GM21786 (cell line): ENCODE measurements around the gene KIAA1671.

Source experiments
- ATAC-seq: cut with Tn5 transposase; IDR thresholded peaks from one replicate; pipeline ENCODE4 v1.9.1; 2021; ENCODE audit not compliant: unreplicated experiment

The KIAA1671 gene

DNA sequence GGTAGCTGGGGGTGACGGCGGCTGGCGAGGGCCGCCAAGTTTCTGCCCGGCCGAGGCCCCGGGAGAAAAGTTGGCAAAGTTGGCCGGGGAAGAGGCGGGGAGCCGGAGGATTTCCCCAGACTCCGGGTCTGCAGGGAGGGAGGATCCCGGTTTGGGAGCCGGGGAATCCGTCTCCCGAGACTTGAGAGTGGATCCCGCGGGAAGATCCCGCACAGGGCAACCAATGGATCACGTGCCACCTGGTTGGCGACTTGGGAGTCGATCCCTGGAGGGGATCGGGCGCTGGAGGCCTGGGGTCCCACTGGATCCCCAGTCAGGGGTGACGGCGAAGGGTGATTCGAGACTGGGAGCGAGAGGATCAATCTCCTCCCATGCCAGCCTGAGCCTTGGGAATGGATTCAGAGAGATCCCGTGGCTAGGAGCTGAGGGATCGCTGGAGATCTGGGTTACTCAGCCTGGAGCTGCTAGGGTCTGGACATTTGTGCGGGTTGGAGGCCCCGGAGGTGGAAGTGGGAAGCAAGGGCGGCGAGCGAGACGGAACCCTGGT is 394 bp downstream of the KIAA1671 start:
- ATAC-seq = no peak

DNA sequence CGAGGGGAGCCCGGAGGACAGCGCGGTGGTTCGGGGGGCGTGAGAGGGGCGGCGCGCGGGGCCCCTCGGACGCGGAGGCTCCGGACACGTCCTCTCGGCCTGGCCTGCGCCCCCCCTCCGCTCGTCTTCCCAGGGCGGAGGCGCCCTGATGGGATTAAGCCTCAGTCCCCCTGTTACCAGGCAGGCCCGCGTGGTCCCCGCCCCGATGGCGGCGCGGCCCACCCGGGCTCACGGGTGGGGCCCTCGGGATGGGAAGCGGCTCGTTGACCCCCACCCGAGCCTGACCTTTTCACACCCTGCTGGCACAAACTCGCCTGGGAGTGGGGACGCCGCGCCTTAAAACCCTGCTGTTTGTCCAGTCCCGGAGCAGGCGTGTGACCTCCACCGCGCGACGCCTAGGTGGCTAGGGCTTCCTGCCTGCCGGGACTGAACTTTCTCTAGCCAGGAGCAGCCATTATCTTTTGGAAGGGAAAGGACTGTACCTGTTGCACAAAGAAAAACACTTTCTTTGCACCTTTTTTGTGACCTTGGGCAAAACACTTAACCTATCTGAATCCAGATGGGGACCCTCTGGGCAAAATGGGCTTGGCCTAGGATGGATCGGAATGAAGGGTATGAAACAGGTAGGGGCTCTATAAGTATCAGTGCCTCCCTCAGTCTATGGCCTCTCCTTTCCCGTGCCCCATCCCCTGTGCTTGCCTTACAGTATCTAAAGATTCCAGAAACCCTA is 1.0 kb downstream of the KIAA1671 start:
- ATAC-seq = no peak

DNA sequence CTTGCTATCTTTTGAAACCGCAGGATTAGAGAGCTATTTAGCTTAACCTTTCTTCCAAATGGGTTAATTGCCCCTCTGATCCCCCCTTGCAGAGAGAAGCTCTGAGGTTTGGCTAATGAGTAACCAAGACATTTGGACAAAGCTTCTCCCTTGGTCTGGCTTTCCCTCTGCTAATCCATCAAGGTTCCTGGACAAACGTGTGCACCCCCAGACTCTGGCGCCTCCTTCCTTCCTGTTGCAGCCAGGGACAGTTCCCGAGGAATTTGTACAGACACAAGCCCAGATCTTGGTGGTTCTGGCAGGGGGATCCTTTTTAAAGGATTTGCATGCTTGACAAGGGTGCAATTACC is 1.6 kb downstream of the KIAA1671 start:
- ATAC-seq = no peak

DNA sequence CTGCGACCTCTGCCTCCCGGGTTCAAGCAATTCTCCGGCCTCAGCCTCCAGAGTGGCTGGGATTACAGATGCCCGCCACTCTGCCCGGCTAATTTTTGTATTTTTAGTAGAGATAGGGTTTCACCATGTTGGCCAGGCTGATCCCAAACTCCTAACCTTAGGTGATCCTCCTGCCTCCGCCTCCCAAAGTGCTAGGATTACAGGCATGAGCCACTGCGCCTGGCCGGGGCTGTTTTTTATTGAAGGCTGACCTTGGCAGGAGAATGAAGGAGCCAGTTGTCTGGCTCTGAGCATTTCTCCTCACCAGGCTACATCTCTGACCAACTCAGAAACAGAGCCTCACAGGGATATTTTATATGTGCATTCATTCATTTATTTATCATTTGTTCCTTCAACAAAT is 2.3 kb downstream of the KIAA1671 start:
- ATAC-seq = no peak

DNA sequence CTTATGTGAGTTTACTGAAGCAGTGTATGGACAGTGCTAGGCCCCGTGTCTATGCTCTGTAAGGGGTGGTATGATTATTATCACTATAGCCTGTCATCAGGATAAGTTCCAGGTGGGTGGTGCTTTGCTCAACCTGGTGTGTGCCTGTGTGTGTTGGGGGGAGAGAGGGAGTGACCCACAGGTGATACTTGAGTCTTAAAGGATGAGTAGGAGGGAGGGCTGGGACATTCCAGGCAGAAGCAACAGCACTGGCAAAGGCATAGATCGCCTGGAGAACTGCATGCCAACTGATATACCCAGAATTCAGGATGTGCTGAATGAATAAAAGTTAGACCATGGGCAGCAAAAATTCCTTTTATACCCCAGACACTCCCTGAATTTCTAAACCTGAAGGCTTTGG is 4.5 kb downstream of the KIAA1671 start:
- no peak for ATAC-seq

DNA sequence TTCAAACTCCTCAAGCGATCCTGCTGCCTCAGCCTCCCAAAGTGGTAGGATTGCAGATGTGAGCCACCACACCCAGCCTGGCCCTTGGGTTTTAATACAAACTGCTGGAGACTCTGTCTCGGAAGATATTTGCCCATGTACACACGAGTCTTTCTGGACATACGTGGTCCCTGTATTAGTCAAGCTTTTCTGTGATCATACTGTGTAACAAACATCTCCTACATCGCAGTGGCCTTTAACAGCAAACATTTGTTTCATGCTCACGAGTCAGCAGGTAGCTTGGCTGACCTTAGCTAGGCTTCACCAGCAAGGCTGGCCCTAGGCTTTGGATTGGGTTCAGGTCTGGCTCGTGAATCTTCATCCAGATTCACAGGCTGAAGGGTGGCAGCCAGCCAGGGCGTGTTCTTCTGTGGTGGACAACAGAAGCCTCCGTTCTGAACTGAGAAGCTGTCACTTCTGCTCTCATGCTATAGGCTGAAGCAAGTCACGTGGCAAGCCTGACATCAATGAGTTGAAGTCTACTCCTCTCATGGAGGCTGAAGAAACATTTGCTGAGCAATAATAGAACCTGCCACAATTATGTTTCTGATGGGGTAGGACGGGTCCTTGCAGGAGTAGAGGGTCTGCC is 8.8 kb downstream of the KIAA1671 start:
- no peak for ATAC-seq

DNA sequence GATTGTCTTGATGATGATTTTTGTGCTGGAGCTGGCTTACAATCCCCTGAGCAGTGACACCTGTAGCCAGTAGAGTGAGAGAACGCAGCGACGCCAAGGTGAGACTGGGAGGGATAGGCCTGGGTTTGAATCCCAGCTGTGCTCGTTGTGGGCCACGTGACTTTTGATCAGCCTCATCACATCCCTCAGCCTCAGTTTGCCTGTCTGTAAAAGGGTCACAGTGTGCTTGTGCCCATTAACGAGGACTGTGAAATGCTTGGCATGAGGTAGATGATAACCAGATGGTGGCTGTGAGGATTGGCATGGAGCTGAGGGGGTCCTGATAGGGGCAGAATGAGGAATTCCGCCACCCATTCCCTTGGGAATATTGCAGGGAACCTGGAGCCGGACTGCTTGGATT is 9.6 kb downstream of the KIAA1671 start:
- no peak for ATAC-seq

DNA sequence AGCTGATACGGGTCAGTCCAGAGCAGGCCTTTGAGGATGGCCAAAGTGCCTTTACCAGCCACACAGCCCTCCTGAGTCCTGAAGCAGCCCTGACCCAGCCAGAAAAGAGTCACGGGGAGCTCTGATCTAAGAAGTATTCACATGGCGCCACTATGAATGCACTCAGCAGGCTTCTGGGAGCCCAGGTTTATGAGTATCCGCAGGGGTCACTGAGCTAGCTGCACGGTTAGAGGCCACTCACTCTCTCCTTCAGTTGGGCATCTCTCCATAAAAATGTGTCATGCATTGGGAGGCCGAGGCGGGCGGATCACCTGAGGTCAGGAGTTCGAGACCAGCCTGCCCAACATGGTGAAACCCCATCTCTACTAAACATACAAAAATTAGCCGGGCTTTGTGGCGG is 10.3 kb downstream of the KIAA1671 start:
- ATAC-seq = no peak

DNA sequence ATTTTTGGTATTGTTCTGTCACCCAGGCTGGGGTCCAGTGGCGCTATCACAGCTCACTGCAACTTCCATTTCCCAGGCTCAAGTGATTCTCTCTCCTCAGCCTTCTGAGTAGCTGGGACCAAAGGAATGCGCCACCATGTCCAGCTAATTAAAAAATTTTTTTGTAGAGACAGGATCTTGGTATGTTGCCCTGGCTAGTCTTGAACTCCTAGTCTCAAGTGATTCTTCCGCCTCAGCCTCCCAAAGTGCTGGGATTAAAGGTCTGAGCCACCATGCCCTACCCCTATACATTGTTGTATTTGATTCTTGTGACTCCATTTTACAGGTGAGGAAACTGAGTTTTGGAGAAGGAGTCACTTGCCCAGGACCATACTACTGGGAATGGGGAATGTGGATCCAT is 11.9 kb downstream of the KIAA1671 start:
- no peak for ATAC-seq

DNA sequence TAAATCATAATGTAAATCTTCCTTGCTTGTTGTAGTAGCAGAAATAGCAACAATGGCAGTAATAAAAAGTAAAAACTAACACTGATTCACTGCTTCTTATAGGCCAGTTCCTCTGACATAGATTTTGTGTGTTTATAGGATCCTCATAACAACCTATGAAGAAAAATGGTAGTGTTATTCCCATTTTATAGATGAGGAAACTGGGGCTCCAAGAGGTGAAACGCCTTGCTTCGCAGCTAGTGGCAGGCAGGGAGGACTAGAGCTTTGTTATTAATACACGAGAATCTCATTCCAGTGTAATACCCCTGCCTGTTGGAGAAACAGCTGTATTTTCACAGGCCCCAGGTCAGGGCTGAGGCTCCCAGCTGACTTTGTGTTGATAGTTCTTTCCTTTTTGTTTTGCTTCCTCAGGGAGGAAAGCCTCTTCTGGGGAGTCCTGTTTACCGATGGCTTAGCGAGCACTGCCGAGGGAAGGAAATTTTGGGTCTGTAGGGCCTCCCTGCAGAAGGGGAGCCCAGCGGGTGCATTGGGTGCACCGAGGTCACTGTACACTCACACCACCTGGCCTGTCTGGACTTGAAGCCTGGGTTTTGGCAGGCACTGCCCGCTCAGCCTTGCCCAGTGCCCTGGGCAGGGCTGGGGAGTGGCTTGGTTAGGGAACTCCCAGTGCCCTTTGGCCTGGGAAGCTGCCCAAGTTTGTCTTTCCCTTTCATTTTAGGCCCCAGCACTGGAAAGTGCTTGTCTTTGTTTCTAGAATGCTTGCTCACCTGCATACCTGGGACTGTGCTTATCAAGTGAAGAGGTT is 13.5 kb downstream of the KIAA1671 start:
- ATAC-seq = no peak

DNA sequence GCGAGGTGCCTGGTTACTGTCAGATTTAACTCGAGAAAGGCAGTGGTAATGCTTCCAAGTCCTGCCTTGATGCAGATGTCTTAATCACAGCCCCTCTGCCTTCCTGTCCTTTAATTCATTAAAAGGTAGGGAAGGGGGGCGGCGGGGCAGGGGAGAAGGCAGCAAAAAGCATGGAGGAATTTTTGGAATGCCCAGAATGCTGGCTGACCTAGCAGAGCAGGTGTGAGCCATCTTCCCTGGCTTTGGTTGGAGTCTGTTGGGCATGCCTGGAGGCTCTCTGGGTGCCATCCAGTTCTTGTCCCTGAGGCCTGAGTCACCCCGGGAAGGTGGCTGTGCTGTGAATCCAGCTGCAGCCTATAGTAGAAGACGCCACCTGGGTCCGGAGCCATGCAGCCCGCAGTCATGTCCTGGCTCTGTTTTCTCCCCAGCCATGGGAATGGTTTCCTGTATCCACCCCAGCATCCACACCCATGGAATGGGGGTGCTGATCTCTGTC is 15.6 kb downstream of the KIAA1671 start:
- no peak for ATAC-seq

DNA sequence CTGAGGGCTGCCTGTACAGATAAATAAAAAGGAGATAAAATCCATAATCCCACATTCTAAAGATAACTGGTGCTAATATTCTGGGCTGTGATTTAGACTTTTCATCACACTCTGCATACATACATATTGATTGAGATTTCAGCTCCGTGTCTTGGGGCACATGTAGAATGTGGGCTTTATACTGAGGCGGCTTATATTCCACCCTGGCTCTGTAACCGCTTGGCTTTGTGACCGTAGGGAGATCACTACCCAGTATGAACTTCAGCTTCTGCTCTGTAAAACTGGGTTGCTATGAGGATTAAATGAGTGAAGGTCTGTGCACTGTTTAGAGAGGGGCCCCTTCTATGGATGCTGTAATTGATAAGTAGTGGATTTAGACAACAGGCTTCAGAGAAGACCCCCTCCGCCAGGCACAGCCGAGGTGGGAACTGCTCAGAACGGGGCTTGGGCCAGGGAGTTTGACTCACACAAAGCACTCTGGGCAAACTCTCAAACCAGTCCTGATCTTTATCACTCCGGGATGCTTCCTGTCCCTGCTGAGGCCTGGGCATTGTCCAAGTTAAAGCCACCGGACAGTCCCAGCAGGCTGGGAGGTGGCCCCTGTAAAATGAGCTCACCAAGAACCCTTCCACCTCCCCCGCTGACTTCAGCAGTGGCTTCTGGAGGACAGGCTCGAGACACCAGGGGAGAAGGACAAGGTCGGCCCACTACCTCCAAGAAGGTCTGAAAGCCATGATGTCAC is 17.2 kb downstream of the KIAA1671 start:
- ATAC-seq = no peak

DNA sequence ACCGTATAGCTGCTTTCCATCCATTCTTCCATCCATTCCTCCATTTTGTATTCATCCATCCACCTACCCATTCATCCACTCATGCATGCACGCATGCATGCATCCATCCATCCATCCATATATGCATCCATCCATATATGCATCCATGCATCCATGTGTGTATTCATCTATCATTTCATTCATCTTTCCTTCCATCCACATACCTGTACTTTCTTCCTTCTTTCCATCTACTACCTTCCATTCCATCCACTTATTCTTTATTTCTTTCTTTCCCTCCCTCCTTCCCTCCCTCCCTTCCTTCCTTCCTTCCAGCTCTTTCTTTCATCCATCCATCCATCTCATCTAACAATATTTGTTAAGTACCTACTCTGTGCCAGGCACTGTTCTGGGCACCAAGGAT is 19.9 kb downstream of the KIAA1671 start:
- no peak for ATAC-seq

DNA sequence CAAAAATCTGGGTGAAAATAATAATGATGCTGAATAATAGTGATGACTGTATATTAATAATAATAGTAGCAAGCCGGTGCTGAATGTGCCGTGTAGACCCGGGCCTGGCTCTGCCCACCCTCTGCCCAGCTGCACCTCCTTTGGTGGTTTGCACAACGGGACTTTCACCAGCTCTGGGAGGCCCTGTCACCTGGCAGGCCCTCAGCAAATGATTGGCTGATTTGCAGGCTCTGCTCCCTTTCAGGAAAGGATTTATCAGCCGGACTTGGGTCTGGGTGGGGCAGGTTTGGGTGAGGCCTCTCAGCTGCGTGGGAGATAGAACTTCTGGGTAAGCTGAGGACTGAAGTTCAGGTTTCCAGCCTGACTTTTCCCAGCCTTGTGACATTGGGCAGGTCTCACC is 21.4 kb downstream of the KIAA1671 start:
- no peak for ATAC-seq

DNA sequence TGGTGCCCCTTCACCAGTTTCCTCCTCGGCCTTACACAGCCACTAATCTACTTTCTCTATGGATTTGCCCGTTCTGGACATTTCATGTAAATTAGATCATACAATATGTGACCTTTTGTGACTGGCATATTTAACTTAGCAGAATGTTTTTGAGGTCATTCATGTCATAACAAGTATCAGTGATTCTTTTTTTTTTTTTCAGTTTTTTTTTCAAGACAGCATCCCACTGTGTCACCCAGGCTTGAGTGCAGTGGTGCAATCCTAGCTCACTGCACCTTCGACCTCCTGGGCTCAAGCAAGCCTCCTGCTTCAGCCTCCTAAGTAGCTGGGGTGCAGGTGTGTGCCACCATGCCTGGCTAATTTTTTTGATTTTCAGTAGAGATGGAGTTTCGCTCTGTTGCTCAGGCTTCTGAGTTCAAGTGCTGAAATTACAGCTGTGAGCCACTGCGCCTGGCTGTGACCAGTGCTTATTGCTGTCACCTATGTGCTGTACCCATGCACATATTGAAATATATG is 22.7 kb downstream of the KIAA1671 start:
- ATAC-seq = no peak

DNA sequence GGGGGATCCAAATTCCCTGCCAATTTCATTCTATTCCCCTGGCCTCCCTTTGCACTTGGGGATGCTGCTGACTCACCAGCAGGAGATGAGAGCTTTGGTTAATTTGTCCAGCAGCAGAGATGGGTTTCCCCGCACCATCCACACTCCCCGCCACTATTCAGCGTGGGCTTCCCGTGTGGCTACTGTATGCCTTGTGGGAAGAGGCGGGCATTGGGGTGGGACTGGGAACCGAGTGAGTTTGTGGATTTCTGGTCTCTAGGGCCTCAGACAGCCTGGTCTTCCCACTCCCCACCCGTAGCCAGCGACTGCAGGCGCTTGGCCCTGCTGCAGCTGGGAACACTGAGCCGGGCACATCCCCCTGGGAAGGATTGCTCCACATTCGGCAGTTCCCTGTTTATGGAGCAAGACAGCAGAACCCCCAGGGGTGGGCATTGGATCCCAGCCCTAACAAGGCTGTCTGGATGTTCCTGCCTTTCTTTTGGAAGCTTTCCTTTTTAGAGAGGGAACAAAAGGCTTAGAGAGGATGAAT is 23.4 kb downstream of the KIAA1671 start:
- ATAC-seq = no peak

DNA sequence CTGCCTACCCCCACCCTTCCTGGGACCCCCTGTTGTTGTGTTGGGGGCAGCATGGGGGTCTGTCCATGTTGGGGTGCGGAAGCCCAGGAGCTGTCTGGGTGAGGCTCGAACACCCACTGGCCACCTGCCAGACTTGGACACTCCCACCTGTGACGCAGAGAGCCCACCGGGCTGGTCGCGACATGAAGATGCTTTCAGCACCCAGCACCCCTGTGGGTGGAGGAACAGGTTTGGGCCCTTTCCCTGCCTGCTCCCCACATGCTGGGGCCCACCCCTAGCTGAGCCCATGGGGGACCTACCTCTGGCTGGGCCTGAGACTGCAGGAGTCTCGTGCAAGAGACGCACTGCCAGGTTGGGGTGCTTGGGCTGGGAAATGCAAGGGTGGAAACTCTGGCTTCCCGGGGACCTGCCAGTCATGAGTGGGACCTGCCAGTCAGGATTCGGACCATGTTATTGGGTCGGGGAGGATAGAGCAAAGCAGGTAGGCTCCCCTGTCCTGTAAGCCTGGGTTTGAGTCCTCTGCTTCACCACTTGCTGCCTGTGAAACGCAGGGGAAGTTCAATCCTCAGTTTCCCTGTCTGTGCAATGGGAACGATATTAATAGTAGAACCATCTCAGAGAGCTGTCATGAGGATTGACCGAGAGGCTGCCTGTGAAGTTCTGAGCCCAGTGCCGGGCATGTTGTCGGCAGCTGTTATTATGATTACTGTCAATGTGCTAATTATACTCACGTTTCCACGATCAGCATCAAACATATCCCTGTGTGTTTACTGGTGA is 24.1 kb downstream of the KIAA1671 start:
- no peak for ATAC-seq

DNA sequence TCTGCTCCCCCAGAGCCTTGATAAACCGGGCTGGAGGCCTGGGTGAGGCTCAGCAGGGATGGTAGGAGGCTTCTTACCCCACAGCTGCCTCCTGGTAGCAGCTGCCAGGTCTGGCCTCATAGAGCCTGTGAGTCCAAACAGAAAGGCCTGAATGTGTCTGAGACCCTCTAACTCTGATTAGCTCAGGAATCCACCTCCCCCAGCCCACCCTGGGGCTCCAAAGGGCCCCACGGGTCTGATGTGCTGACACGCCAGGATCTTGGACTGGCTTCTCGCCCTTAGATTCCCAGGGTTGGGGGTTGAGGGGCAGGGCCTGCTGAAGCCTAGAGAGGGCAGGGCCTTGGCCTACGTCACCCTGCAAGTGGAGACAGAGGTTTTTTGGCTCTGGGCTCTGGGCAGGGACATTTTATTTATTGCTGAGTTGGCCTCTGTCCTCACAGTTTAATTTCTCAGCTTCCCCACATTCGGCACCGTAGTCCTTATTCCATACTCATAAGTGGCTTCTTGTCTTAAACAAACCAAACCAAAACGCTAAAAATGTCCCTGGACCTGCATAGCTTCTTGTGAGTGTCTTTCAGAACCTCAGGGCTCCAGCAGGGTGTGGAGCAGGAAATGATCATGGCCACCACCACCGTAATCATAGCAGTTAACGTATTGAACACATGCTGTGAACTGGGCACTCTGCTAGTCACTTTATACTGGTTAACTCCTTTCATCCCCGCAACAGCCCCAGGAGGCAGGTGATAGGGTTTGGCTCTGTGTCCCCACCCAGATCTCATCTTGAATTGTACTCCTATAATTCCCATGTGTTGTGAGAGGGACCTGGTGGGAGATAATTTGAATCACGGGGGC is 25.1 kb downstream of the KIAA1671 start:
- no peak for ATAC-seq

DNA sequence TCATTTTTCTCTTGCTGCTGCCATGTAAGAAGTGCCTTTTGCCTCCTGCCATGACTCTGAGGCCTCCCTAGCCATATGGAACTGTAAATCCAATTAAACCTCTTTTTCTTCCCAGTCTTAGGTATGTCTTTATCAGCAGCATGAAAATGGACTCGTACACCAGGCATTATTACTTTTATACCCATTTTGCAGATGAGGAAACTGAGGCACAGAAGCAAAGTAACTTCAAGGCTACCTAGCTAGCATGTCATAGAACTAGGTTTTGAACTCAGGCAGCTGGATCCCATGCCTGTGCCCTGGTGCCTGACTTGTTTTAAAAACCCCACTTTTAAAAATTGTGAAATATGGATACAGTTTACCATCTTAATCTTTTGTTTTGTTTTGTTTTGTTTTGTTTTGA is 25.8 kb downstream of the KIAA1671 start:
- ATAC-seq = no peak
